CD4-positive, alpha-beta T cell (primary cell): ENCODE measurements around the gene XRCC3. TPM values are rescaled to one million over a fixed set of nuclear protein-coding genes. Genes with fewer than 3 reads are reported as not detected.

Source experiments
- ATAC-seq: fragments of 200-7000 bp; cut with Tn5 transposase; one replicate; pipeline ENCODE4 v1.10.0; 2022; ENCODE audit warnings: mild to moderate bottlenecking; ENCODE audit not compliant: poor library complexity
- CTCF ChIA-PET: fragments of 350-600 bp; sonication (Branson Sonifier 250); formaldehyde crosslinking; loops from one replicate; lab custom pipeline; 2021; ENCODE audit warnings: antibody characterized with exemption, inconsistent platforms; lab: Charles Lee
- POLR2A ChIA-PET: fragments of 350-600 bp; sonication (Branson Sonifier 250); formaldehyde crosslinking; loops from one replicate; lab custom pipeline; 2021; ENCODE audit warnings: antibody characterized with exemption, inconsistent platforms; lab: Charles Lee
- DNase-seq, 14 experiments: peaks; one replicate each; pipeline ENCODE4 v3.0.0-alpha.2; 2013 to 2020; ENCODE audit warnings: mixed read lengths in 2 of 14
- H3K27ac ChIP-seq, 2 donors: one replicate each; pipeline versions ENCODE4 v1.5.1 to v1.7.0; 2013; ENCODE audit warnings: low read length in 2 of 2, low read depth in 1 of 2, mild to moderate bottlenecking in 1 of 2
- H3K27me3 ChIP-seq, 2 experiments: 1 replicate in 1 of 2; 2 replicates in 1 of 2; pipeline versions ENCODE4 v1.6.1 to v1.7.0; 2013; ENCODE audit warnings: low read length in 2 of 2, control low read depth in 1 of 2, mild to moderate bottlenecking in 1 of 2, moderate library complexity in 1 of 2; ENCODE audit not compliant: insufficient read depth in 2 of 2, control insufficient read depth in 1 of 2
- H3K36me3 ChIP-seq: one replicate; pipeline ENCODE4 v1.6.1; 2013; ENCODE audit warnings: low read length, control low read depth; ENCODE audit not compliant: insufficient read depth
- H3K4me1 ChIP-seq: one replicate; pipeline ENCODE4 v1.6.1; 2013; ENCODE audit warnings: low read length, control low read depth; ENCODE audit not compliant: insufficient read depth
- H3K4me3 ChIP-seq: one replicate; pipeline ENCODE4 v1.5.1; 2013; ENCODE audit warnings: mild to moderate bottlenecking, low read length, moderate library complexity
- H3K9me3 ChIP-seq, 2 experiments: 1 replicate in 1 of 2; 2 replicates in 1 of 2; pipeline versions ENCODE4 v1.6.1 to v1.7.0; 2013; ENCODE audit warnings: low read length in 2 of 2, mild to moderate bottlenecking in 2 of 2, control low read depth in 1 of 2, moderate library complexity in 1 of 2; ENCODE audit not compliant: control insufficient read depth in 1 of 2, insufficient read depth in 1 of 2
- H3K27ac Mint-ChIP-seq: one replicate; pipeline ENCODE4 v1.8.0; 2020; ENCODE audit warnings: mixed read lengths
- H3K27me3 Mint-ChIP-seq: one replicate; pipeline ENCODE4 v1.8.0; 2021; ENCODE audit warnings: mixed read lengths
- H3K36me3 Mint-ChIP-seq: one replicate; pipeline ENCODE4 v1.8.0; 2021; ENCODE audit warnings: low read depth, mixed read lengths
- H3K4me1 Mint-ChIP-seq: one replicate; pipeline ENCODE4 v1.8.0; 2021; ENCODE audit warnings: low read depth, mixed read lengths
- H3K4me3 Mint-ChIP-seq: one replicate; pipeline ENCODE4 v1.8.0; 2020; ENCODE audit warnings: mild to moderate bottlenecking, mixed read lengths
- H3K9me3 Mint-ChIP-seq: one replicate; pipeline ENCODE4 v1.8.0; 2020; ENCODE audit warnings: mixed read lengths
- CTCF ChIP-seq: fragments of 200-600 bp; IDR thresholded peaks from one replicate; pipeline ENCODE4 v1.8.0; 2022; ENCODE audit warnings: antibody characterized with exemption, mild to moderate bottlenecking
- intact Hi-C, 2 experiments: fragments of 100-400 bp; cut with DNase I in 1 of 2; cut with micrococcal nuclease in 1 of 2; formaldehyde crosslinking; loops; one replicate each; pipeline versions ENCODE4 v1.15.1 to v1.9.0; 2023 to 2025; cut with DNase I, micrococcal nuclease
- total RNA-seq, 174 experiments: library from RNA in 2 of 174; stranded (reverse) in 2 of 174; gene quantifications; one replicate each; pipeline ENCODE4 v1.2.3 and lab custom pipeline; 2021 to 2026

Gene XRCC3
- total RNA-seq, 2 experiments from 2014 or later, result 4.6 to 4.8 TPM

DNA sequence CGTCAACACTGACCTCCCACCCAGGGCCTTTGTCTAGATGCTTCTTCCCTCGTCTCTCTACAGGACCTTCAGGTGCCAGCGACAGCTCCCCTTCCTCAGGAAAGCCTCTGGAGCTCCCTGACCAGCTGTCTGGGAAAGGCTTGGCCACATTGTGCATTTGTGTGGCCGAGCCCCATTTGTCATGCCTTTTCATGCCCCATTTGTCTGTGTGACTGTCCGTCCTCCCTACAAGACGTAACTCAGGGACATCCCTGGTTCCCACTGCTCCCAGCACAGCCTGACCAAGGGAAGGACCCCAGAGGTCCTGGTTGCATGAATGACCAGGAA is 24.2 kb upstream of the XRCC3 start:
- H3K9me3 ChIP-seq, result no peaks in the 10 kb centered on the region
- ATAC-seq (no peak), DNase-seq (no peak)
- no peak overlapping the region for H3K27ac ChIP-seq
- no peaks in the 10 kb centered on the region for H3K27me3 ChIP-seq
- no peak for TF ChIP-seq CTCF
- no peaks in the 10 kb centered on the region for H3K4me1 Mint-ChIP-seq
- POLR2A ChIA-PET, result no interaction called here
- H3K4me3 ChIP-seq, result no peak overlapping the region
- H3K27ac Mint-ChIP-seq, result no peak overlapping the region
- CTCF ChIA-PET, result no interaction called here
- no peaks in the 10 kb centered on the region for H3K9me3 Mint-ChIP-seq
- H3K36me3 Mint-ChIP-seq, result peaks cover 52% of the 10 kb centered on the region
- H3K27me3 Mint-ChIP-seq, result no peaks in the 10 kb centered on the region
- H3K4me1 ChIP-seq, result no peaks in the 10 kb centered on the region
- H3K36me3 ChIP-seq, result peaks cover 39% of the 10 kb centered on the region
- H3K4me3 Mint-ChIP-seq, result no peak overlapping the region
- intact Hi-C loops, result no loop called here

DNA sequence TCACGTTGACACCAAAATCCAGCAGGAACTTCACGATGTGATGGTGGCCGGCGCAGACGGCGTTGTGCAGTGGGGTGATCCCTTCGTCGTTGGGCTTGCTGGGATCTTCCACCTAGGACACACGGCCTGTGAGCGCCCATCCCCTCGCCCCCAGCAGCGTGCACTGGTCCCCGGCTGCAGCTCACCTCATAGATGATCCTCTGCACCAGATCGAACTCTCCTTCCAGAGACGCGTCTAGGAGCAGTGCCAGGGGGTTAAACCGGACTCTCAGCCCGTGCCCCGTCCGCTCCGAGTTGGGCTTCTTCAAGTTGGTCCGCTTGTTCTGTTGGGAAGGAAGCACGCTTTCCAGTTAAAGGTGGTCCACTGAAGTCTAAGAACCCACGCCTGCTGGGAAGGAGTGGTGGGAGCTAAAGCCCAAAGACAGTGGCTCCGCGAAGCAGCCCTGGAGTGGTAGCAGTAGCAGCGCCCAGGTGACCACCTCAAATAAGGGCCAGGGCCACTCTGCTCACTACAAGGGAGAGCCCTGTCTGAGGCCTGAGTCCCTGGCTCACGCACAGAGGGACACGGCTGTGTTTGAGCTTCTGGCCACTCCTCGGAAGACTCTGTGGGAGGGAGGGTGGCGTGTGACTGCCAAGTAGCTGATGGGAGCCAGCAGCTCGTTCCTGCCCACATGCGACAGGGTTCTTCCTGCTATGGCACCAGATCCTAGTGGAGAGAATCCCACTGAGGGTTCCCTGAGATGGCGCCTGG is 23.6 kb upstream of the XRCC3 start:
- peaks cover 39% of the 10 kb centered on the region for H3K36me3 ChIP-seq
- no peak for DNase-seq

GRCh38 chr14:103738166-103738565 is 22.9 kb upstream of the XRCC3 start:
- Mint-ChIP-seq H3K27ac (no peak overlapping the region), H3K27me3 (no peaks in the 10 kb centered on the region), H3K36me3 (peaks cover 51% of the 10 kb centered on the region), H3K4me3 (no peak overlapping the region), H3K9me3 (no peaks in the 10 kb centered on the region), H3K4me1 (no peaks in the 10 kb centered on the region)
- peaks cover 38% of the 10 kb centered on the region for H3K36me3 ChIP-seq
- H3K4me3 ChIP-seq, result no peak overlapping the region
- intact Hi-C loops, result no loop called here
- TF ChIP-seq CTCF, result no peak
- ChIA-PET CTCF (no interaction called here), POLR2A (no interaction called here)
- no peaks in the 10 kb centered on the region for H3K9me3 ChIP-seq
- no peak overlapping the region for H3K27ac ChIP-seq
- DNase-seq (no peak), ATAC-seq (no peak)
- no peaks in the 10 kb centered on the region for H3K27me3 ChIP-seq
- H3K4me1 ChIP-seq, result no peaks in the 10 kb centered on the region

More for the DNA sequence above, 23.6 kb upstream of the XRCC3 start:
- Mint-ChIP-seq H3K4me3 (no peak overlapping the region), H3K36me3 (peaks cover 49% of the 10 kb centered on the region), H3K27ac (no peak overlapping the region), H3K4me1 (no peaks in the 10 kb centered on the region), H3K27me3 (no peaks in the 10 kb centered on the region), H3K9me3 (no peaks in the 10 kb centered on the region)
- H3K4me3 ChIP-seq, result no peak overlapping the region
- no peak overlapping the region for H3K27ac ChIP-seq
- H3K9me3 ChIP-seq, result no peaks in the 10 kb centered on the region
- H3K4me1 ChIP-seq, result no peaks in the 10 kb centered on the region
- ATAC-seq, result no peak
- CTCF ChIA-PET, result no interaction called here
- no peaks in the 10 kb centered on the region for H3K27me3 ChIP-seq
- POLR2A ChIA-PET, result no interaction called here
- no peak for TF ChIP-seq CTCF
- intact Hi-C loops, result no loop called here
